Osteoblast (primary cell): ENCODE data around the gene CACNA1E. TPM values are rescaled to one million over a fixed set of nuclear protein-coding genes. Genes with fewer than 3 reads are reported as not detected.
"Not testable (repeated sequence)": the region's sequence is repeated elsewhere in the genome, so short reads cannot be mapped to it uniquely, and the experiment has no call there.

Experiments used
- DNase-seq: peaks from one replicate; pipeline ENCODE4 v3.0.0; 2011; ENCODE audit warnings: low spot score, mixed read lengths; ENCODE audit not compliant: insufficient read length; ENCODE audit errors: missing footprints
- H2AFZ ChIP-seq: 2 replicates; pipeline ENCODE4 v1.6.0; 2011; ENCODE audit warnings: mild to moderate bottlenecking, low read length
- H3K27ac ChIP-seq: 2 replicates; pipeline ENCODE4 v1.5.1; 2011; ENCODE audit warnings: mild to moderate bottlenecking, low read depth, low read length, moderate library complexity
- H3K27me3 ChIP-seq: 2 replicates; pipeline ENCODE4 v1.6.0; 2012; ENCODE audit warnings: mild to moderate bottlenecking, control low read depth, inconsistent platforms, low read length, moderate library complexity; ENCODE audit not compliant: insufficient read depth
- H3K36me3 ChIP-seq: 2 replicates; pipeline ENCODE4 v1.5.1; 2011; ENCODE audit warnings: mild to moderate bottlenecking, low read length, control low read depth, moderate library complexity; ENCODE audit not compliant: insufficient read depth
- H3K4me1 ChIP-seq: 2 replicates; pipeline ENCODE4 v1.5.1; 2011; ENCODE audit warnings: mild to moderate bottlenecking, low read length, control low read depth, moderate library complexity; ENCODE audit not compliant: insufficient read depth
- H3K4me2 ChIP-seq: 2 replicates; pipeline ENCODE4 v1.6.0; 2011; ENCODE audit warnings: mild to moderate bottlenecking, low read length; ENCODE audit not compliant: insufficient read depth
- H3K4me3 ChIP-seq: fragments of 200-600 bp; sonication (generic); 3 replicates; pipeline ENCODE4 v1.5.1; 2012; ENCODE audit warnings: mild to moderate bottlenecking, low read length, inconsistent platforms; ENCODE audit not compliant: insufficient read depth
- H3K79me2 ChIP-seq: 2 replicates; pipeline ENCODE4 v1.6.0; 2012; ENCODE audit warnings: mild to moderate bottlenecking, low read length, control low read depth, inconsistent platforms; ENCODE audit not compliant: insufficient read depth
- H3K9me3 ChIP-seq: 2 replicates; pipeline ENCODE4 v1.5.1; 2011; ENCODE audit warnings: low read depth, low read length, control low read depth
- H4K20me1 ChIP-seq: 2 replicates; pipeline ENCODE4 v1.6.0; 2012; ENCODE audit warnings: mild to moderate bottlenecking, low read length, control low read depth; ENCODE audit not compliant: insufficient read depth
- total RNA-seq: library from RNA; depleted of rRNA; stranded (reverse); fragments of >200 nt; gene quantifications from 2 replicates; pipeline ENCODE4 v1.2.3, GENCODE V29; 2012
- TF ChIP-seq, protein P1 (sequence below): IDR thresholded peaks from 2 replicates; pipeline ENCODE4 v1.5.1; 2011; ENCODE audit warnings: mild to moderate bottlenecking, low read depth, low read length, moderate library complexity; ENCODE audit errors: extremely low read depth

CACNA1E gene
- total RNA-seq, 1 donor = under 0.01 TPM

DNA sequence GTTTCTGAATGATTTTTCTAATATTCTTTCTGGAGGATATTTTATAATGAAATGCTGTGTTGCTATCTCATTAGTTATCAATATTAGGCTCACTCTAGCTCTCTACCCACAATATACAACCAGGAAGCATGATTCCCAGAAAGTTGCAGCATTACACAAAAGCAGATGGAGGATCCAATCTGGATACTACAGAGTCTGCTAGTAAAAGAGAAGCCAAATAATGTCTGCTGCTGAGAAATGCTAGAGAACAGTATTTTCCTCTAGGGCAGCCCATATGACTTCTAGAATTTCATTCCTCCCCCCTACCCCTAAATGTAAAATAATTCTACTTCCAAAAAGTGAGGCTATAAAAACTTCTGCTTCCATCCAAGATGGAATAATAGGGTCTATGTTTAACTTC, 338.4 kb downstream of the CACNA1E start:
- TF ChIP-seq, protein P1, sequence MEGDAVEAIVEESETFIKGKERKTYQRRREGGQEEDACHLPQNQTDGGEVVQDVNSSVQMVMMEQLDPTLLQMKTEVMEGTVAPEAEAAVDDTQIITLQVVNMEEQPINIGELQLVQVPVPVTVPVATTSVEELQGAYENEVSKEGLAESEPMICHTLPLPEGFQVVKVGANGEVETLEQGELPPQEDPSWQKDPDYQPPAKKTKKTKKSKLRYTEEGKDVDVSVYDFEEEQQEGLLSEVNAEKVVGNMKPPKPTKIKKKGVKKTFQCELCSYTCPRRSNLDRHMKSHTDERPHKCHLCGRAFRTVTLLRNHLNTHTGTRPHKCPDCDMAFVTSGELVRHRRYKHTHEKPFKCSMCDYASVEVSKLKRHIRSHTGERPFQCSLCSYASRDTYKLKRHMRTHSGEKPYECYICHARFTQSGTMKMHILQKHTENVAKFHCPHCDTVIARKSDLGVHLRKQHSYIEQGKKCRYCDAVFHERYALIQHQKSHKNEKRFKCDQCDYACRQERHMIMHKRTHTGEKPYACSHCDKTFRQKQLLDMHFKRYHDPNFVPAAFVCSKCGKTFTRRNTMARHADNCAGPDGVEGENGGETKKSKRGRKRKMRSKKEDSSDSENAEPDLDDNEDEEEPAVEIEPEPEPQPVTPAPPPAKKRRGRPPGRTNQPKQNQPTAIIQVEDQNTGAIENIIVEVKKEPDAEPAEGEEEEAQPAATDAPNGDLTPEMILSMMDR = no peak
- Histone ChIP-seq H3K36me3 (no peaks in the 10 kb centered on the region), H3K79me2 (no peaks in the 10 kb centered on the region), H3K27me3 (no peaks in the 10 kb centered on the region), H3K9me3 (no peaks in the 10 kb centered on the region), H3K4me1 (no peaks in the 10 kb centered on the region), H3K4me3 (no peak overlapping the region), H4K20me1 (no peaks in the 10 kb centered on the region), H3K27ac (no peak overlapping the region), H3K4me2 (no peak overlapping the region), H2AFZ (no peak overlapping the region)
- DNase-seq = no peak

GRCh38 chr1:181832173-181832880, 349.0 kb downstream of the CACNA1E start:
- H2AFZ ChIP-seq, H3K4me3 ChIP-seq, H3K9me3 ChIP-seq, H3K27me3 ChIP-seq, H3K4me1 ChIP-seq, DNase-seq, H3K4me2 ChIP-seq, H3K27ac ChIP-seq, H3K36me3 ChIP-seq, H4K20me1 ChIP-seq, H3K79me2 ChIP-seq: not testable (repeated sequence)

DNA sequence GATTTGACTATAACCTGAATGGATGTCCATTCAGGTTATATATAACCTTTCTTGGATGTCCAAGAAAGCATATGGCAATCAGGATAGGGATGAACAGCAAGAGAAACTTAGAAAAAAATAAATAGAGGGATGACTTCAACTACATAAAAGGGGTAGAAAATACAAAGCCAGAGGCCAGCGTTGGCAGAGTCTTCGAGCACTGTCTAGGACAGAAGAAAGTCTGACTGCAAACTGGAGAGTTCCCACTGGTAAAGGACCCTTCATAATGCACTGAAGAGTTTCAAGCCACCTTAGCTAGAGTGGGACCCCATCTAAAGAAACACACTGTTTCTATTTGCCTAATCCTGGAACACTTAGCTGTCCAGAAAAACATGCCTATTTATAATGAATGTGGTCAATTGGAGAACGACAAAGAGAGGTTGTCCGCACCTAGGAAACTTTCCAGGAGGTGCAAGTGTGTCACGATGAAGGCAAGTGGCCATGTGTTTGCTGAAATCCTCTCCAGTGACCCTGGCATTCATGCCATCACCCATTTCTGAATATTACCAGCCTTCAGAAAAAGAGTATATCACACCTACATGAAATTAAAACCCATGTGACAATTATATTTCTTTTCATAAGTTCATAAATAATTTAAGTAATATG, 362.8 kb downstream of the CACNA1E start:
- H2AFZ ChIP-seq = no peak overlapping the region
- H3K4me2 ChIP-seq = no peak overlapping the region
- H3K9me3 ChIP-seq = no peaks in the 10 kb centered on the region
- H3K79me2 ChIP-seq = no peaks in the 10 kb centered on the region
- no peak overlapping the region for H3K27ac ChIP-seq
- H4K20me1 ChIP-seq = no peaks in the 10 kb centered on the region
- H3K4me3 ChIP-seq = no peak overlapping the region
- no peak for DNase-seq
- no peaks in the 10 kb centered on the region for H3K36me3 ChIP-seq
- no peaks in the 10 kb centered on the region for H3K27me3 ChIP-seq
- no peaks in the 10 kb centered on the region for H3K4me1 ChIP-seq
- TF ChIP-seq, protein P1 = no peak

DNA sequence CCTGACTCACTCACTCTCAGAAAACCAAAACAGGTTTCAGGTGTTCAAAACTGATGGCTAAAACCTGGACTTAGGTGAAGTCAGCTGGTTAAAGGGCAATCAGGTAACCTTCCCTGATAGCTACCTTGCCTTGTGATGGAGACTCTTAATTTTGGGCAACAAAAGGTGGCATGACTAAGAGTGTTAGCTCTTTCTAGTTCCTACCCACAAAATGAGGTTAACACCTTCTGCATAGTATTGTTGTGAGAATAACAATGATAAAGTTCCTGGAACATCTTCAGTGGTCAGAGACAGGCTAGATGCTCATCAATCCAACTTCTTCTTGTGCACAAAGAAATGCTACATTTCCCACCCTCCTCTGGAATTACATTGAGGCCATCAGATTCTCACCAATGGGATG, 363.4 kb downstream of the CACNA1E start:
- no peaks in the 10 kb centered on the region for H3K4me1 ChIP-seq
- no peak overlapping the region for H2AFZ ChIP-seq
- TF ChIP-seq, protein P1 = no peak
- no peaks in the 10 kb centered on the region for H3K27me3 ChIP-seq
- H3K36me3 ChIP-seq = no peaks in the 10 kb centered on the region
- no peaks in the 10 kb centered on the region for H3K9me3 ChIP-seq
- no peaks in the 10 kb centered on the region for H3K79me2 ChIP-seq
- H3K27ac ChIP-seq = no peak overlapping the region
- no peaks in the 10 kb centered on the region for H4K20me1 ChIP-seq
- H3K4me2 ChIP-seq = no peak overlapping the region
- no peak for DNase-seq
- H3K4me3 ChIP-seq = no peak overlapping the region
